AG08396 (cell line): ENCODE data around the gene JAKMIP2.
A peak's percentile ranks its signal among the peaks of the same experiment; 100 is the strongest.

Experiments
- DNase-seq: peaks from one replicate; pipeline ENCODE4 v3.0.0; 2012; ENCODE audit warnings: low spot score, mixed read lengths

JAKMIP2 gene

DNA sequence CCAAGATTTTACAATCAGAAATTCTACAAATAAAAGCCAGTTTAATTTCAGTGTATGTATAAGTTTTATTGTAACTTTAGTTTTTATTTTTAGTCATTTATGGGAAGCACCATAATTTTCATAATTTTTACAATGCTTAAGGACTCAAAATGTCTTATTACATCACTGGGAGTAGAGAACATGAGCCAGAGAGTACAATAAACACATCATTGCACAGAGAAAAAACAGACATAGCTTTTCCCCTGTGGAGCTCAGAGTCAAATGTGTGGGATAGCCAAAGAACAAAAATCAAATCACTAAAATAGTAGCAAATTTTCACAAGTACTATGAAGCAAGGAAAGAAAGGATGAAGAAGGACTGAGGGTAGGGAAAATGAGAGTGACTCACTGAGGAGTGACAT is 5.5 kb upstream of the JAKMIP2 start:
- DNase-seq, result no peak

DNA sequence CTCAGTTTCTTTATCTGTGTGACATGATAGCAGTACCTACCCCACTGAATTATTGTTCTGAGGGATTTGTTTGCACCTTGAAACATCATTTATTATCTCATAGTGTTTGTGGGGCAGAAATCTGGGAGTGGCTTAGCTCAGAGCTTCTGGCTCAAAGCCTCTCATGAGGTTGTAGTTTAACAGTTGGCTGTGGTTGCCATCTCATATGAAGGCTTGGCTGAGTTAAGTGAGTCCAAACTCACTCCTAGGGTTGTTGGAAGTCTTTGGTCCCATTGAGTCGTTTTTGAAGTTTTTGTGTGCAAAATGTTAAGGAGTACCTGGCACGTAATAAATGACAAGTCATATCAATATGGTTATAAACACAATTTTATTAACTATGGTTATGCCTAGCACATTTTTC is 3.6 kb upstream of the JAKMIP2 start:
- DNase-seq, result no peak

- no peak for DNase-seq
These were observed 1.8 kb upstream of the JAKMIP2 start for GRCh38 chr5:147784146-147784987.

DNA sequence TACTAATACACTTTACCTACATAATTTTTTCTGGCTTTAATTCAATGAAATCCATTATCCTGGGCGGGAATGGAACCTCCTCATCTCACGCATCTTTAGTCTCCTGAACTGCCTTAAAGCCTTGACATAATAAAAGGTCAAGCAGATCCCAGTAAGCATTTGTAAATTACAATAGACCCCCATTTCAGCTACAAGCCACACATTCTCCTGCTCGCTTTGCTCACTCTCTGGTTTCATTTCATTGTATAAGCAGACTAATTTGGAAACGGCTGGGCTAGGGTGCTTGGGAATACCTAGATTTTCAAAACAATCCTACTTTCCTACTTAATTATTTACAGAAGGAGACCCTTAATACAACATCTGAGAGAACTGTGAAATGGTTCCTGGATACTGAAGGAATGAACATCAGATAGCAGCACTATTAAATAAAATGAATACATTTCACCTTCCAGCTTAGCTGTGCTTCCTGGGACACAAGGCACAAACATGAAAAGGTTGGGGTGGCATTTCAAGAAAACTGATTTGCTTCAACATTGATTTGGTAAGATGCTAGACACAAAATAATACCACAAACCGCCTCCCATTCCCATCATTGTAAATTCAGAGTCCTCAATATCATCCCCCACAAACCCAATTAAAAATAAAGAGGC is 1.5 kb downstream of the JAKMIP2 start:
- DNase-seq, result no peak

GRCh38 chr5:147779694-147780093 is 2.8 kb downstream of the JAKMIP2 start:
- no peak for DNase-seq

- DNase-seq, result no peak
These were observed 5.5 kb downstream of the JAKMIP2 start for GRCh38 chr5:147776989-147777388.

DNA sequence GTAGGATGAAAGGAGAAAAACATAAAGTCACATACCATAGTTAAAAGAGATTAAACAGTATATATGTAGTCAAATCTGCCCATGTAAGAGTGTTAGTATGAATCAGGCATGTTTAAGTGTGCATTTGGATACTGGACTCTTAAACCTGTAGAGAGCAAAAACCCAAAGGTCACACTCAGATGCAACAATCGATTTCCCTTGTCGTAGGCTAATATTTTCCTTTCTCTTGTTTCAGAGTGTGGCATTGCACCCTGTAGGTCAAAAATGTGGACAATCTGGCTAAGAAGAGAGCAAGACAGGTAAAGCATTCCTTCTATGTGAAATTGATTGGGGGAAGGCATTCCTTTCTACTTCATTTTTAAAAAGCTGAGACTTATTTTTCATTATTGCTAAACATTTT is 8.9 kb downstream of the JAKMIP2 start:
- no peak for DNase-seq

DNA sequence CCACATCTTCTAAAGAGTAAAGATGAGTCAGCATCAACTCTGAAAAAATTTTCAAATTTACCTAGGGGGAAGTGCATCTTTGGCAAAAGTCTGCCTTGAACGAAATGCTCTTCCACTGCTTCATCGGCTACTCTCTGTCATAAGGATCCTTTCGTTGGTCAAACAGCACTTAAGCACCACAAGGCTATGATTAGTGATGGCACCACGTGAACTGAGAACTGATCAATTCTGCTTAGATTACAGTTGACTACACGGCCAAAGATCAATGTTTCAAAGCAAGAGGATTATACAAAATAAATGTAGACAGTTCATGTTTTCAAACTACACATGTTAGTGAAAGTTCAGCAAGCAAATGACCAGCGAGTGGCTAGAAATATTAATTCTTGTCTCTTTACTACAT is 9.4 kb downstream of the JAKMIP2 start:
- DNase-seq, result no peak

GRCh38 chr5:147767048-147767447 is 15.5 kb downstream of the JAKMIP2 start:
- DNase-seq, result no peak

DNA sequence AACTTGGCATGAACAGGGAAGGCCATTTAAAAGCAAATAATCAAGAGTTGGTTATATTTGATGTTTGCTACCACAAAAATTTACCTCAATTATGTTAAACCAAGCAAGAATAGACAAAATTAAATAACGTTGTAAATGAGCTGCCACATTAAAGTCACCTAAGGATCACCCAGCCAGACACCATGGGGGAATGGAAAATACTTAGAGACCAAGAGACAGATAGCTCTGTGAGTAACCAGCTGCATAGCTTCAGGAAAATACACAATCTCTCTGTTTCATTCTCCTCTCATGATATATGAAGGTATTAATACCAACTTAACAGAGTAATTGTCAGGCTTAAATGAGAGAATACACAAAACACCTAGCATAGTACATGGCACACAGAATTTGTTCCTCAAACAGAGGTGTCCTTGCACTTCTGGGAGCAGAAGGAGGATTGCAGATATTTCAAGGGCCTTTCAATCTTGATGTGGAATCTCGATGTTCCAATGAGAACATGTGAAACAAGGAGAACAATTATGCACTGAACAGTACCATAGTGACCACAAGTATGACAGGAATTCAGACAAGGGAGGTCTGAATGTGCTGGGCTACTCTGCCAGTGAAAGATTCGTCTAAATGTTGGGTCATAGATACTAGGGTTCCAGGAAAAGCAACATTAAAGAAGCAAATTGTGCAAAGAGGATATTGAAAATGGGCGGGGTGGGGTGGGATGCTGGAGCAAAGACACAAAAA is 18.6 kb downstream of the JAKMIP2 start:
- peak; percentile 16 for DNase-seq

DNA sequence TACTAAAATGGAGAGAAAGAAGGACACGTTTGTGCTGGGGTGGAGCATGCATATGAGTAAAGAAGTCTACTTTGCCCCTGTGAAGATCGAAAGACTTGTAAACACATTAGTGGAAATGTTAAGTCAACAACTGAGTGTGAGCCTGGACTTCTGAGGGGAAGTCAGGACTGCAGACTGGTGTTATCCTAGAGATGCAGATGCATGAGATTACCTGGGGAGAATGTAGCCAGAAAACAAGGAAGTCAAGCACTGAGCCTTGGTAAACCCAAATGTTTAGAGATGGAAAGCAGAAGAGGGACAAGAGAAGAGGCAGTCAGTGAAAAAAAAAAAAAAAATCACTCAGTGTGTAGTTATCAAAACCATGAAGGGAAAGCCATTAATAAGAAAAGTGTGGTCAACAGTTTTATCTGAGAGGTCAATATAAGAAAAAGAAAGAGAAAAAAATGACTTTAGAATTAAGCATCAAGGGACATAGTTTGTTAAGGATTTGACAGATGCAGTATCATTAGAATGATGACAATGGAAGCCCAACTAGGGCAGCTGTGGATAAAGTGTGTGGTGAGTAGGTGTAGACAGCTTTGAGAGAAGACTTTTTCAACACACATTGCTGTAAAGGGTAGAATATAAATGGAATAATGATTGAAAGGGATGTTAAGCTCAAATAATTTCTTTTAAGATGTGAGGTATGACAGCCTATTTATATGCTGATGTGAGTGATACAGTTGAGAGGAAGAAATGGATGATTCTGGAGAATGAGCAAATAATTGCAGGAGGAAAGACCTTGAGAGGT is 22.2 kb downstream of the JAKMIP2 start:
- DNase-seq, result no peak

DNA sequence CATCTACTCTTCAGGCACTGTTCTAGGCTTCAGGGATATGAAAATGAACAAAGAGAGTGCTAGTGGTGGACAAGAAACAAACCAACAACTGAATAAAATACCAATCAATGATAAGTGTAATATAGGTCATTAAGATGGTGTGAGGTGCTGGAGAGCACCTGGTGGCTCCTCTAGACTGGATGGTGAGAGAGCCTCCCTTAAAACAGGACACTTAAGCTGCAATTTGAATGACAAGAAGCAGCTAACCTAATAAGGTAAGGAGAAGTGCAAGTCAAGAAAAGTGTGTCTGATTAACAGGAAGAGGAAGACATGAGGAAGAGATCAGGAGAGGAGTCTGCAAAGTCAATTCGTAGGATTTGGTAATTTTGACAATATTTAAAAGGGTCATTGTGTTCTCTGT is 23.1 kb downstream of the JAKMIP2 start:
- DNase-seq, result no peak

- no peak for DNase-seq
These were observed 26.0 kb downstream of the JAKMIP2 start for GRCh38 chr5:147756566-147756965.

DNA sequence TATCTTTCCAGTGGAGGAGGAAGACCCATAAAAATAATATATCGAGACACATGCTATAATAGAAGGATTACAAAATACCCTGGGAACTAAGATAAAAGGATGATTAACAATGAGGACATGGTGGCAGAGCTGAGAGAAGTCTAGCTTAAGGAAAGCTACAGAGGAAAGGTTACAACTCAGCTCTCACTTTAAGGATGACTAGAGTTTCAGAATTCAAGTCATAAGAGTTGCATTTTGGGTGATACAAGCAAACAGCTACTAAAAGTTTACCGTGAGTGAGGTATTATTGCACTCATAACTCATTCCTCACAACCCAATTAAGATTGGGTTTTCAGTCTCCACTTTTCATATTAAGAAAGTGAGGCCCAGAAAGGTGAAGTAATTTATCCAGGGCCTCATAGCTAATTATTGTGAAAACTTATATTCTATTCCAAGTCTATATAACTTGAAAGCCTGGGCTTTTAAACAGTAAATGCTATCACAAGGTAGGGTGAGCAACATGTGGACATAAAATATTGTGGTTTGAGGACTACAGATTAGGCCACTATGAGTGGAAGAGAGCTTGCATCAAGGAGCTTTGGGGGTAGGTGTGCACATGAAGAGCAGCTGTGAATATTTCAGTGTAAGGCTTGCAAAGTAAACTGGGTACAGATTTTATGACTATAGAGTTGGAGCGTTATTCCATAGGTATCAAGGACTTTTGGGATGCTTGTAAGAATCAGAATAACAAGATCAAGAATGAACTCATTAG is 28.0 kb downstream of the JAKMIP2 start:
- DNase-seq, result no peak

GRCh38 chr5:147753765-147754164 is 28.8 kb downstream of the JAKMIP2 start:
- no peak for DNase-seq

DNA sequence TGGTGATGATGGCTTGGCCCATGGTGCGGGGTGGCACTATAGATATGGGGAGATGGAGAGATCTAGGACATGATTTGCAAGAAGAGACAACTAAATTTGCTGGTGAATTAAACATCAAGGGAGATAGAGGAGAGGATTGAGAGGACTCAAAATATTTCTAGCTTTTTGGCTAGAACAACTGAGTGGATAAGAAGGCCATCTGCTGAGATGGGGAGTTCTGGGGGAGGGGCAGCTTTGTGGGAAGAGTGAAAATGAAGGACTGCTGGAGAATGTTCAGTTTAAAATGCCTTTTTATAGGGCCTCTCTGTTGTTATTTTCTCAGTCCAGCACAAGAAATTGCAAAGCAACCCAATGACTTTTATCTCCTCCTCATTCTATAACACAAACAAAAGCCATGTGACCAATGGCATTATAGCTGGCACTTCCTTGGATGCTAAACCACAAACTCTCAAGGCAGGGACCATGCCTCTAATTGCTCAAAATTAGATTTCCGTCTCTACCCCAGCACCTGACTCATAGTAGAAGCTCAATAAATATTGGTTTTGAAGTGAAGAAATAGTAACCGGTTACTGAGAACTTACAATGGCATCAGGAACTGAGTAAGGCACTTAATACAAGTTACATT is 29.8 kb downstream of the JAKMIP2 start:
- DNase-seq, result no peak

DNA sequence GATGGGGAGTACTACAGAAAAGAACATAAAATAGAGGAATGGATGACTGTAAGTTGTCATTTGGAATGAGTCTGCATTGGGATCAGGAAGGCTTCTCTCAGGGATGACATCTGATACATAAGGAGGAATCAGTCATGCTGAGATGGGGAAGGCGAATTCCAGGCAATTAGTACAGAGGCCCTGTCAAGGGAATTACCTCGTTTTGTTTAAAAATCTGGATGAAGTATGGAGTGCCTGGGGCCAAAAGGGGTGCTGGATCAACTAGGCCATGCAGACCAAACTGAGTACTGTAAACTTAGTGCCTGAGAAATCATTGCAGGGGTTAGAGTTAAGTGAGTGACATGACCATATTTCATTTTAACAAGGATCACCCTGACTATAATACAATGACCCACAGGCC is 30.5 kb downstream of the JAKMIP2 start:
- no peak for DNase-seq

GRCh38 chr5:147751156-147751830 is 31.2 kb downstream of the JAKMIP2 start:
- no peak for DNase-seq

- no peak for DNase-seq
These were observed 32.5 kb downstream of the JAKMIP2 start for GRCh38 chr5:147750065-147750464.

DNA sequence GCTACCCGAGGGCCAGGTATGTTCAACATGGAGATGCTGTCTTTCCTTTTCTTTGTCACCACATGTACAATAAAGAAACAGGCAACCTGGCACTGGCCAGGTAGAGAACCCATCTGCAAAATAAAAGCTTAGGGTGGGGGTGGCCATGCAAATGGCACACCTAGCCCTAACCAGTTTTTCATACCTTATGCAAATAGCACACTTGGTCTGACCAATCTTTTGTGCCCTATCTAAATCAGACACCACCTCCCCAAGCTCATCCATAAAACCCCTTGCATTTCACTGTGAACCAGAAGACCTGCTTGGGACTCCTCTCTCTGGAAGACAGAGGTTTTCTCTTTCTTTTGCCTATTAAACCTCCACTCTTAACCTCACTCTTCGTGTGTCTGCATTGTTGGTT is 33.9 kb downstream of the JAKMIP2 start:
- DNase-seq, result no peak
